Mesenchymal stem cell (in vitro differentiated cells and primary cell): ENCODE data around the gene COL27A1.

Experiments
- DNase-seq: peaks from one replicate; pipeline ENCODE4 v3.0.0-alpha.2; 2013
- H2AFZ ChIP-seq: one replicate; pipeline ENCODE4 v1.6.1; 2013; ENCODE audit warnings: low read depth, mild to moderate bottlenecking, control low read depth, inconsistent platforms, low read length, moderate library complexity
- H2AK5ac ChIP-seq: 2 replicates; pipeline ENCODE4 v1.6.1; 2013; ENCODE audit warnings: low read length, moderate library complexity, mild to moderate bottlenecking, inconsistent platforms; ENCODE audit not compliant: severe bottlenecking
- H2BK120ac ChIP-seq: one replicate; pipeline ENCODE4 v1.6.1; 2013; ENCODE audit warnings: low read depth, mild to moderate bottlenecking, inconsistent platforms, low read length, moderate library complexity
- H2BK12ac ChIP-seq, 2 experiments: one replicate each; pipeline ENCODE4 v1.6.1; 2013; ENCODE audit warnings: inconsistent platforms in 2 of 2, low read length in 2 of 2, mild to moderate bottlenecking in 2 of 2, moderate library complexity in 2 of 2, control low read depth in 1 of 2
- H2BK15ac ChIP-seq: one replicate; pipeline ENCODE4 v1.6.1; 2013; ENCODE audit warnings: mild to moderate bottlenecking, low read depth, inconsistent platforms; ENCODE audit not compliant: poor library complexity, severe bottlenecking
- H2BK5ac ChIP-seq: 2 replicates; pipeline ENCODE4 v1.6.1; 2013; ENCODE audit warnings: low read depth, mild to moderate bottlenecking, low read length, control low read depth, inconsistent platforms; ENCODE audit not compliant: poor library complexity, severe bottlenecking
- H3K14ac ChIP-seq, 2 experiments: one replicate each; pipeline ENCODE4 v1.6.1; 2013; ENCODE audit warnings: inconsistent platforms in 2 of 2, low read length in 2 of 2, control low read depth in 1 of 2, mild to moderate bottlenecking in 1 of 2, moderate library complexity in 1 of 2
- H3K18ac ChIP-seq, 2 experiments: one replicate each; pipeline ENCODE4 v1.6.1; 2013; ENCODE audit warnings: inconsistent platforms in 2 of 2, low read length in 2 of 2, control low read depth in 1 of 2, low read depth in 1 of 2, mild to moderate bottlenecking in 1 of 2
- H3K23ac ChIP-seq, 2 experiments: one replicate each; pipeline ENCODE4 v1.6.1; 2013; ENCODE audit warnings: inconsistent platforms in 2 of 2, low read length in 2 of 2, mild to moderate bottlenecking in 2 of 2, moderate library complexity in 2 of 2, control low read depth in 1 of 2
- H3K27ac ChIP-seq: 2 replicates; pipeline ENCODE4 v1.5.1; 2013; ENCODE audit warnings: mild to moderate bottlenecking, moderate library complexity, low read length, control low read depth, inconsistent platforms; ENCODE audit not compliant: poor library complexity, severe bottlenecking
- H3K27me3 ChIP-seq, 2 experiments: 2 replicates each; pipeline versions ENCODE4 v1.6.1 to v1.7.0; 2013; ENCODE audit warnings: low read length in 2 of 2, mild to moderate bottlenecking in 2 of 2, moderate library complexity in 2 of 2, control low read depth in 1 of 2, inconsistent platforms in 1 of 2; ENCODE audit not compliant: control insufficient read depth in 1 of 2, insufficient read depth in 1 of 2
- H3K36me3 ChIP-seq, 2 experiments: 2 replicates each; pipeline versions ENCODE4 v1.6.1 to v1.7.0; 2013; ENCODE audit warnings: low read length in 2 of 2, control low read depth in 1 of 2, inconsistent platforms in 1 of 2, low read depth in 1 of 2, mild to moderate bottlenecking in 1 of 2; ENCODE audit not compliant: insufficient read depth in 2 of 2, control insufficient read depth in 1 of 2
- H3K4ac ChIP-seq, 2 experiments: one replicate each; pipeline ENCODE4 v1.6.1; 2013; ENCODE audit warnings: inconsistent platforms in 2 of 2, low read length in 2 of 2, mild to moderate bottlenecking in 2 of 2, moderate library complexity in 2 of 2, control low read depth in 1 of 2, low read depth in 1 of 2
- H3K4me1 ChIP-seq: 2 replicates; pipeline ENCODE4 v1.6.1; 2013; ENCODE audit warnings: low read depth, low read length, control low read depth; ENCODE audit not compliant: control insufficient read depth, insufficient read depth
- H3K4me2 ChIP-seq: 2 replicates; pipeline ENCODE4 v1.6.1; 2013; ENCODE audit warnings: low read length, mild to moderate bottlenecking, inconsistent platforms; ENCODE audit not compliant: poor library complexity, severe bottlenecking
- H3K4me3 ChIP-seq, 2 experiments: 2 replicates each; pipeline versions ENCODE4 v1.5.1 to v1.7.0; 2013; ENCODE audit warnings: low read length in 2 of 2, mild to moderate bottlenecking in 2 of 2, control low read depth in 1 of 2, low read depth in 1 of 2; ENCODE audit not compliant: insufficient read depth in 1 of 2
- H3K79me1 ChIP-seq: replicated peaks from 2 replicates; pipeline ENCODE4 v1.6.1; 2013; ENCODE audit warnings: mild to moderate bottlenecking, control low read depth, low read length, inconsistent platforms; ENCODE audit not compliant: poor library complexity, severe bottlenecking
- H3K9ac ChIP-seq: 2 replicates; pipeline ENCODE4 v1.7.0; 2013; ENCODE audit warnings: mild to moderate bottlenecking, low read length, moderate library complexity
- H3K9me3 ChIP-seq: 2 replicates; pipeline ENCODE4 v1.7.0; 2013; ENCODE audit warnings: mild to moderate bottlenecking, low read length; ENCODE audit not compliant: control insufficient read depth
- H4K8ac ChIP-seq: one replicate; pipeline ENCODE4 v1.6.1; 2013; ENCODE audit warnings: inconsistent platforms, mild to moderate bottlenecking, low read length, moderate library complexity
- H4K91ac ChIP-seq: one replicate; pipeline ENCODE4 v1.6.1; 2013; ENCODE audit warnings: mild to moderate bottlenecking, low read length, inconsistent platforms
- WGBS: methylation state at CpG from one replicate; pipeline ENCODE4 v1.1.7; 2013; ENCODE audit warnings: mixed read lengths; 5-methylcytosine and 5-hydroxymethylcytosine counted together

The COL27A1 gene

DNA sequence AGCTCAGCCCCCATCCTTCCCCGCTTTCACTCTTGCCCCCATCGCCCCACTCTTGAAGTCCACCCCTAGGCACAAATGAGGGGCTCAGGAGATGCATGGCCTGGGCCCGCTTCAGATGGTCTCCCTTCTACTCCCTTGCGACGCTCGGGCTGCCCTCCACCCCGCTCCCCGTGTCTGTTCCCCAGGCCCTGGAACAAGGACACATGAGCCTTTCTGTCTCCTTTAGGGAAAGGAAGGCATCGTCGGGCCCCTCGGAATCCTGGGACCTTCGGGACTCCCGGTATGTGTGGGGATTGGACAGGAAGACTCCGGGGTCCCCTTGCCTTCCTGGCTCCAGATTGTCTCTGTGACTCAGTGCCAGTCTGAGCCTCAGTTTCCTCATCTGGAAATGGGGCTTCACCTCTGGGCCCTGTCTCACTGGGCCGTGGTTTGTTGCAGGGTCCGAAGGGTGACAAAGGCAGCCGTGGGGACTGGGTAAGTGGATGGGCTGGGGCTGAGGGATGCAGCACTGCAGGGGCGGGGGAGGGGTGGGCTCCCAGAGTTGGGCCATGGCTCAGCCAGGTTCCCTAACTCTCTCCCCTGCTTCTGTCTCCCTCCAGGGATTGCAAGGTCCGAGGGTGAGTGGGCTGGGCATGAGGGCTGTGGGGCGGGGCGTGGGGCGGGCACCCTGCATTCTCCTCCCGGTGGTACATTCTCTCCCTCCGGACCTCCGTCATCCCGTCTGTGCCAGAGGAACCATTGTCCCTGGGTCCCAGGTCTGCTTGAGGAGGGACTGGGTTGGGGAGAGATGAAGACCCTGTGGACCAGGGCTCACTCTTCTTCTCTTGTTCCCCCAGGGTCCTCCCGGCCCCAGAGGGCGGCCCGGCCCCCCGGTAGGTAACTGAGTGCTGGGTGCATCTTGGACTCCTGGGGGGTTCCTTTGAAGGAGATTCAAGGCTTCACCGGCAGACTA, 145.8 kb downstream of the COL27A1 start:
- Histone ChIP-seq H3K27me3 (no peaks in the 10 kb centered on the region), H4K8ac (no peak overlapping the region), H3K4me3 (no peak overlapping the region), H2BK12ac (no peak overlapping the region), H3K79me1 (no peaks in the 10 kb centered on the region), H2AFZ (no peak overlapping the region), H3K4me1 (peaks cover 3% of the 10 kb centered on the region), H2BK15ac (no peak overlapping the region), H4K91ac (no peak overlapping the region), H3K18ac (no peak overlapping the region), H3K14ac (no peak overlapping the region), H3K4me2 (no peak overlapping the region), H2AK5ac (no peak overlapping the region), H3K27ac (no peak overlapping the region), H3K9ac (no peak overlapping the region), H2BK5ac (no peak overlapping the region), H3K9me3 (no peaks in the 10 kb centered on the region), H3K4ac (no peak overlapping the region), H3K23ac (no peak overlapping the region), H2BK120ac (no peak overlapping the region), H3K36me3 (peaks cover 17 to 60% of the 10 kb centered on the region in 2 experiments)
- WGBS = 96% methylated on average over 28 of the region's 31 CpGs
- no peak for DNase-seq

DNA sequence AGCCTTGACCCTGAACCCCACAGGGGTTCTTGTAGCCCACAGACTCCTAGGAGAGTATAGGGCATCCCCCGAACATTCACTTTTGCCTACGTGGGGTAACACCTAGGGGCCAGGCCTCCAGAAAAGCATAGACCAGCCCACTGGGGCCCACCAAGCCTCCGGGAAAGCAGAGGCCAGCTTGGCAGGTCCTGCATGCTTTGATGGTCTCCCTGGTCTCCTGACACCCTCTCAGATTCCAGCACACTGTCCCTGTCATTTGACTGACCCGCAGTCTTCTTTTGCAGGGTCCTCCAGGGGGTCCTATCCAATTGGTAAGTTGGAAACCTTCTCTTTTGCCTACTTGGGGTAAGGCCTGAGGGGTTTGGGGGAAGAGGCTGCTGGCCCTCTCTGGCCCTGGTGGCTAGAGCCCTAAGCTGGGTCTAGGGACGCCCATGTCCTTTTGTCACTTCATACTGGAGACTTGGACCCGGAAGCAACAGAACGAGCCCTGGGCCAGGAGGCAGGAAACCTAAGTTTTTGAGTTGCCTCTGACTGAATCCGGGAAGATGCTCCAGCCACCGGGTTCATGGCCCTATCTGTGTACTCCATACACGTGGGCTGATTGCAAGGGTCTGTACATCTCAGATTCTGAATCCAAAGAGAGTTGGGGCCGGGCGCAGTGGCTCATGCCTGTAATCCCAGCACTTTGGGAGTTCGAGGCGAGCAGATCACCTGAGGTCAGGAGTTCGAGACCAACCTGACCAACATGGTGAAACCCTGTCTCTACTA, 146.6 kb downstream of the COL27A1 start:
- no peak overlapping the region for H2AK5ac ChIP-seq
- H3K9me3 ChIP-seq = no peaks in the 10 kb centered on the region
- no peak overlapping the region for H3K4me3 ChIP-seq
- H3K9ac ChIP-seq = no peak overlapping the region
- no peak overlapping the region for H3K23ac ChIP-seq
- no peaks in the 10 kb centered on the region for H3K79me1 ChIP-seq
- H3K14ac ChIP-seq = no peak overlapping the region
- peaks cover 3% of the 10 kb centered on the region for H3K4me1 ChIP-seq
- H3K4me2 ChIP-seq = no peak overlapping the region
- H4K8ac ChIP-seq = no peak overlapping the region
- H2AFZ ChIP-seq = no peak overlapping the region
- H3K27ac ChIP-seq = no peak overlapping the region
- no peak overlapping the region for H3K18ac ChIP-seq
- H2BK5ac ChIP-seq = no peak overlapping the region
- no peak overlapping the region for H4K91ac ChIP-seq
- no peak overlapping the region for H2BK12ac ChIP-seq
- no peak for DNase-seq
- no peaks in the 10 kb centered on the region for H3K27me3 ChIP-seq
- WGBS = 89% methylated on average over 14 of the region's 15 CpGs
- H2BK120ac ChIP-seq = no peak overlapping the region
- H3K4ac ChIP-seq = no peak overlapping the region
- peaks cover 12 to 68% of the 10 kb centered on the region in 2 experiments for H3K36me3 ChIP-seq
- no peak overlapping the region for H2BK15ac ChIP-seq

DNA sequence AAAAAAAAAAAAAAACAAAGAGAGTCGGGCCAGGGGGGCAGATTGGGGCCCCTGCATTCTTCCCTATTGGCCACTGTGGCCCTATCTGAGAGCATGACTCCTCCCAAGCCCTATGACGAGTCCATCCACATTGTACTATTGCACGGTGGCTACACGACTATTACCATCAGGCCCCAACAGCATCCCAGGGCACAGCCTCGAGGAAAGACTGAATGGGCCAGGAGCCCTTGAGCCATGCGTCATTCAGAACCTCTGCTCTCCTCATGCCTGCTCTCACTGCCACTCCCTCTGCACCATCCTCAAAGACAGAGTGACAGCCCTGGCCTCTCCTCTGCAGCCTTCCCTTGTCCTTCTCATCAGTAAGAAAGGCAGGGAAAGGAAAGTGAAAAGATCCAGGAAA, 147.4 kb downstream of the COL27A1 start:
- Histone ChIP-seq H3K9me3 (no peaks in the 10 kb centered on the region), H3K9ac (no peak overlapping the region), H4K91ac (no peak overlapping the region), H2BK5ac (no peak overlapping the region), H3K27me3 (no peaks in the 10 kb centered on the region), H3K4me3 (no peak overlapping the region), H2AK5ac (no peak overlapping the region), H3K4me2 (no peak overlapping the region), H3K27ac (no peak overlapping the region), H3K4ac (no peak overlapping the region), H2BK15ac (no peak overlapping the region), H3K36me3 (peaks cover 12 to 75% of the 10 kb centered on the region in 2 experiments), H3K23ac (no peak overlapping the region), H3K18ac (no peak overlapping the region), H3K14ac (peak overlapping the region in 1 of 2 experiments; percentile 18), H2BK12ac (no peak overlapping the region), H2AFZ (no peak overlapping the region), H4K8ac (no peak overlapping the region), H2BK120ac (no peak overlapping the region), H3K79me1 (no peaks in the 10 kb centered on the region), H3K4me1 (peaks cover 3% of the 10 kb centered on the region)
- no peak for DNase-seq
- 96% methylated on average over 6 of the region's 6 CpGs for WGBS

DNA sequence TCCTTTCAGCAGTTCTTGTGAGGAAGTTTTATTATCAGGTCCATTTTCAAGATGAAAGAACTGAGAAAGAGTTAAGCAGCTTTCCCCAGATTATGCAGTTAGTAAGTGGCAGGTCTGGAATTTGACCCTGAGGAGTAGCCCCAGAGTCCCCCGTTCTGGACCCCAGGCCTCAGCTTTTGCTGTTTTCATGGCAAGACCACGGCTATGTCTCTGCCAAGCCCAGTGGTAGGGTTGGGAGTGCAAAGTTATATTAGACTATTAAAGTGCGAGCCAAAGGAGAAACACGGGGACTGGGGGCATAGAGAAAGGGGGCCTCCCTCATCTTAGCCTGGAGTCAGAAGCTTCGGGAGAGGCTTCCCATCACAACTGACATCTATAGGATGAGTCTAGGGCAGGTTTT, 148.2 kb downstream of the COL27A1 start:
- Histone ChIP-seq H3K36me3 (peaks cover 12 to 83% of the 10 kb centered on the region in 2 experiments), H3K4me1 (peaks cover 3% of the 10 kb centered on the region), H3K9ac (no peak overlapping the region), H3K79me1 (no peaks in the 10 kb centered on the region), H2BK120ac (no peak overlapping the region), H2BK12ac (no peak overlapping the region), H2BK15ac (no peak overlapping the region), H3K23ac (no peak overlapping the region), H2BK5ac (no peak overlapping the region), H3K4me2 (no peak overlapping the region), H3K9me3 (no peaks in the 10 kb centered on the region), H3K27me3 (no peaks in the 10 kb centered on the region), H3K4me3 (no peak overlapping the region), H3K27ac (no peak overlapping the region), H3K14ac (no peak overlapping the region), H4K91ac (no peak overlapping the region), H3K4ac (no peak overlapping the region), H4K8ac (no peak overlapping the region), H2AFZ (no peak overlapping the region), H2AK5ac (no peak overlapping the region), H3K18ac (no peak overlapping the region)
- WGBS = 87% methylated on average over 5 of the region's 5 CpGs
- DNase-seq = no peak
